GM12891 (cell line): Measurements from ENCODE around the gene CD68.

Experiments used
- POLR2A ChIP-seq: IDR thresholded peaks from 2 replicates; pipeline ENCODE4 v1.6.1; 2011; ENCODE audit warnings: low read depth, low read length, control low read depth
- POLR2AphosphoS5 ChIP-seq: IDR thresholded peaks from 2 replicates; pipeline ENCODE4 v1.6.1; 2011; ENCODE audit warnings: low read depth, low read length, control low read depth
- SPI1 ChIP-seq: IDR thresholded peaks from 2 replicates; pipeline ENCODE4 v1.6.1; 2011; ENCODE audit warnings: low read depth, low read length, control low read depth
- TAF1 ChIP-seq: IDR thresholded peaks from 2 replicates; pipeline ENCODE4 v1.6.1; 2011; ENCODE audit warnings: low read depth, low read length, control low read depth

- TF ChIP-seq POLR2A (no peak), TAF1 (no peak), POLR2AphosphoS5 (no peak), SPI1 (no peak)
Observed at GRCh38 chr17:7586673-7587419, 7.4 kb downstream of the CD68 start.
